DND-41 (cell line): Measurements from ENCODE around the gene CEP164.

Experiments used
- ATAC-seq: fragments of 200-7000 bp; cut with Tn5 transposase; 3 replicates; pipeline ENCODE4 v1.9.1; 2021; ENCODE audit warnings: low read depth; ENCODE audit not compliant: insufficient read depth
- DNase-seq: peaks from one replicate; pipeline ENCODE4 v3.0.0-alpha.2; 2020
- H2AFZ ChIP-seq: 2 replicates; pipeline ENCODE4 v1.6.0; 2012; ENCODE audit warnings: low read depth, low read length
- H3K27ac ChIP-seq: 2 replicates; pipeline ENCODE4 v1.5.1; 2012; ENCODE audit warnings: low read length, inconsistent platforms
- H3K27me3 ChIP-seq: fragments of 200-600 bp; sonication (generic); 2 replicates; pipeline ENCODE4 v1.6.0; 2012; ENCODE audit warnings: low read length, mild to moderate bottlenecking, inconsistent platforms; ENCODE audit not compliant: insufficient read depth, poor library complexity
- H3K36me3 ChIP-seq: 2 replicates; pipeline ENCODE4 v1.5.1; 2012; ENCODE audit warnings: low read length, inconsistent platforms; ENCODE audit not compliant: insufficient read depth
- H3K4me1 ChIP-seq: 2 replicates; pipeline ENCODE4 v1.5.1; 2012; ENCODE audit warnings: mild to moderate bottlenecking, low read length; ENCODE audit not compliant: insufficient read depth
- H3K4me2 ChIP-seq: 2 replicates; pipeline ENCODE4 v1.6.0; 2012; ENCODE audit warnings: mild to moderate bottlenecking, moderate library complexity, low read length, inconsistent platforms; ENCODE audit not compliant: insufficient read depth
- H3K4me3 ChIP-seq, 2 experiments: fragments of 200-600 bp in 1 of 2; shearing (Covaris generic) in 1 of 2; 2 replicates each; pipeline ENCODE4 v1.5.1; 2012 to 2016; ENCODE audit warnings: inconsistent platforms in 2 of 2, low read length in 2 of 2, mild to moderate bottlenecking in 2 of 2, low read depth in 1 of 2, moderate library complexity in 1 of 2
- H3K79me2 ChIP-seq: 2 replicates; pipeline ENCODE4 v1.6.0; 2012; ENCODE audit warnings: low read length, inconsistent platforms; ENCODE audit not compliant: insufficient read depth
- H3K9ac ChIP-seq: 2 replicates; pipeline ENCODE4 v1.6.0; 2012; ENCODE audit warnings: low read depth, mild to moderate bottlenecking, inconsistent platforms, low read length, moderate library complexity
- H3K9me3 ChIP-seq: 2 replicates; pipeline ENCODE4 v1.5.1; 2012; ENCODE audit warnings: low read length, moderate library complexity, mild to moderate bottlenecking, inconsistent platforms; ENCODE audit not compliant: insufficient read depth, severe bottlenecking
- H4K20me1 ChIP-seq: 2 replicates; pipeline ENCODE4 v1.6.0; 2012; ENCODE audit warnings: low read length; ENCODE audit not compliant: insufficient read depth
- CTCF ChIP-seq: IDR thresholded peaks from 2 replicates; pipeline ENCODE4 v1.5.1; 2012; ENCODE audit warnings: borderline replicate concordance, low read length, moderate library complexity, mild to moderate bottlenecking; ENCODE audit not compliant: poor library complexity, severe bottlenecking; ENCODE audit errors: extremely low read depth
- EZH2 ChIP-seq: IDR thresholded peaks from 3 replicates; pipeline ENCODE4 v1.6.1; 2012; ENCODE audit warnings: borderline replicate concordance, low read depth, mild to moderate bottlenecking, moderate library complexity, low read length, inconsistent platforms; ENCODE audit not compliant: severe bottlenecking

Gene CEP164

DNA sequence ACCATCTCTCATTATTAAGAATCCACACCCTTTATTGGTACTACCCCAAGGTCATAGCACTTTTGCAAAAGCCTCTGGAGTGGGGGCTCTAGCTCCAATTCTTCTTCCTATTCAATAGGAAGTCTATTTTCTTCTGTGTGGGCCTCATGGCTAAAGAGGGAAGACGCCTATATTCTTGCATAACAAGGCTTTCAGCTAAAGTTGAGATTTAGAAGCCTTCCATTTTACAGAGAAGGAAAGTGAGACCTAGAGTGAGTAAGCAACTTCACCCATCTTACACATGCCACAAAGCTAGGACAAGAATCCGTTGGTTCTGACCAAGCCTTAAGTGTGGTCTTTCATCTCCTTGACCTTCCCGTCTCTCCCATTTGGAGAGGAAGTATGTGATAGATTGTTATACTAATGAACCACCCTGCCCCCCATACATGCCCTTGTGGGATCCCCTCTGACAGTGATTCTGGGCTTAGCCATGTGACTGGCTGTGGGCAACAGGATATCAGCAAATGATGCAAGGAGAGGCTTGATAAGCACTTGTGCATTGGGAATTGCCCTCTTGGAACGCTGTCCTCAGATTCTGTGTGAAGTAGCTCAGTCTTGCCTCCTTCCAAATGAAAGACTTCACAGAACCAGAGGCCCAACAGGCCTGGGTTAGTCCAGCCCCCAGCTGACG is 23.9 kb upstream of the CEP164 start:
- H3K9ac ChIP-seq = no peak overlapping the region
- H3K36me3 ChIP-seq = no peaks in the 10 kb centered on the region
- no peak overlapping the region for H3K4me3 ChIP-seq
- H3K79me2 ChIP-seq = no peaks in the 10 kb centered on the region
- DNase-seq (no peak), ATAC-seq (no peak)
- no peaks in the 10 kb centered on the region for H3K9me3 ChIP-seq
- no peaks in the 10 kb centered on the region for H3K4me1 ChIP-seq
- no peak overlapping the region for H3K4me2 ChIP-seq
- H3K27ac ChIP-seq = no peak overlapping the region
- no peak for TF ChIP-seq CTCF
- TF ChIP-seq EZH2 = no peak
- no peak overlapping the region for H2AFZ ChIP-seq
- H3K27me3 ChIP-seq = no peaks in the 10 kb centered on the region
- H4K20me1 ChIP-seq = no peaks in the 10 kb centered on the region; the same call in 1 of the 2 replicates

DNA sequence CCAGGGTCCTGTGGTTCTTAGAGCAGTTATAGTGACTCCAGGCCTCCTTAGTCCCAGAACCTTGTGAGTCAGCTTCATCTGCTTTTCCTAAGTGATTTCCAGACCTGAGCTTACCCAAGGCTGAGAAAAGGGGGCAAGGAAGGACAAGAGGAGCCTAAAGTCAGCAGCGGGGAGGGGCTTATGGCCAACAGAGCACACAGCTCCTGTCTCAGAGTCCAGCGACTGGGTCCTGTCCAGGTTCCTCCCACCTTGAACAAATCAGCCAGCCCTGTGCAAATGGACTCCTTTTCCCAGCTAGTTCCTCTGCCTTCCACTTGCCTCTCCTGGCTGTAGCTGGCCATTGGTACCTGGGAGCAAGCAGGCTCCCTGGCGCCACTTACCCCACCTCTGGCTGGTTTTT is 22.5 kb upstream of the CEP164 start:
- no peaks in the 10 kb centered on the region; the same call in 1 of the 2 replicates for H4K20me1 ChIP-seq

DNA sequence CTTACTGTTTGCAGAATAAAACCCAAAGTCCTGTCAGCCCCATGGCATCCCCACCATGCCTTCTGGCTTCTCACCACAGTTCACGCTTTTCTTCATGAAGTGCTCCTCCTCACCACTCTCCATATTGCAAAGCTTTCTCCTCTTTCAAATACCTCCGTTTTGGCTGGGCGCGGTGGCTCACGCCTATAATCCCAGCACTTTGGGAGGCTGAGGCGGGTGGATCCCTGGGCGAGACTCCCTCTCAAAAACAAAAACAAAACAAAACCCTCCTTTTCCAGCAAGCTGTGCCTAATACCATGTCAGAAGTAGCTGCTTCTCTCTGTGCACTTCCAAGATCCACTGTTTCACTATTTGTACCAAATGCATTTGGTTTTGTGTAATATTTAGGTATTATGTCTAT is 18.3 kb upstream of the CEP164 start:
- peaks cover 31% of the 10 kb centered on the region for H3K27me3 ChIP-seq
- no peaks in the 10 kb centered on the region for H3K36me3 ChIP-seq
- H3K4me3 ChIP-seq = no peak overlapping the region
- ATAC-seq (no peak), DNase-seq (no peak)
- H3K9me3 ChIP-seq = no peaks in the 10 kb centered on the region
- no peak overlapping the region for H3K4me2 ChIP-seq
- no peaks in the 10 kb centered on the region for H3K4me1 ChIP-seq
- TF ChIP-seq CTCF (no peak), EZH2 (no peak)
- H3K27ac ChIP-seq = no peak overlapping the region
- H2AFZ ChIP-seq = no peak overlapping the region
- no peak overlapping the region for H3K9ac ChIP-seq
- no peaks in the 10 kb centered on the region for H3K79me2 ChIP-seq
- H4K20me1 ChIP-seq = no peaks in the 10 kb centered on the region

More for the DNA sequence above, 22.5 kb upstream of the CEP164 start:
- Histone ChIP-seq H3K36me3 (no peaks in the 10 kb centered on the region), H2AFZ (no peak overlapping the region), H3K4me2 (no peak overlapping the region), H3K27me3 (peaks cover 7% of the 10 kb centered on the region), H3K9ac (no peak overlapping the region), H3K27ac (no peak overlapping the region), H3K4me3 (no peak overlapping the region), H3K9me3 (no peaks in the 10 kb centered on the region), H3K4me1 (no peaks in the 10 kb centered on the region), H3K79me2 (no peaks in the 10 kb centered on the region)
- DNase-seq (no peak), ATAC-seq (no peak)
- TF ChIP-seq EZH2 (no peak), CTCF (no peak)
